Bronchial epithelial cell (primary cell): ENCODE data around the gene AKAP10. TPM values are rescaled to one million over a fixed set of nuclear protein-coding genes. Genes with fewer than 3 reads are reported as not detected.

Experiments used
- DNase-seq: peaks from one replicate; pipeline ENCODE4 v3.0.0-alpha.2; 2010; ENCODE audit warnings: low read depth
- FAIRE-seq: peaks from 2 replicates; lab custom pipeline; 2011; peaks lifted over from hg19 to GRCh38; lab: Jason Lieb, UNC
- H3K27me3 ChIP-seq: 2 replicates; pipeline ENCODE4 v1.5.1; 2011; ENCODE audit warnings: low read length; ENCODE audit not compliant: control insufficient read depth, insufficient read depth
- H3K36me3 ChIP-seq: 2 replicates; pipeline ENCODE4 v1.5.1; 2011; ENCODE audit warnings: low read length; ENCODE audit not compliant: control insufficient read depth, insufficient read depth
- H3K4me3 ChIP-seq: 2 replicates; pipeline ENCODE4 v1.5.1; 2011; ENCODE audit warnings: mild to moderate bottlenecking, low read depth, low read length, control low read depth
- CTCF ChIP-seq: IDR thresholded peaks from 2 replicates; pipeline ENCODE4 v1.5.1; 2011; ENCODE audit warnings: mild to moderate bottlenecking, moderate library complexity, low read length, control low read depth, inconsistent platforms; ENCODE audit not compliant: insufficient read depth, severe bottlenecking
- total RNA-seq: library from RNA; depleted of rRNA; stranded (reverse); fragments of >200 nt; gene quantifications from 2 replicates; pipeline ENCODE4 v1.2.1, GENCODE V29; 2014

The AKAP10 gene
- total RNA-seq, 1 donor from 2014 or later = 17.9 TPM

- H3K4me3 ChIP-seq = no peak overlapping the region
- DNase-seq (no peak), FAIRE-seq (no peak)
- no peak for TF ChIP-seq CTCF
- peaks cover 7% of the 10 kb centered on the region for H3K27me3 ChIP-seq
- H3K36me3 ChIP-seq = no peaks in the 10 kb centered on the region
Observed at GRCh38 chr17:20010936-20011335, 33.3 kb upstream of the AKAP10 start.

DNA sequence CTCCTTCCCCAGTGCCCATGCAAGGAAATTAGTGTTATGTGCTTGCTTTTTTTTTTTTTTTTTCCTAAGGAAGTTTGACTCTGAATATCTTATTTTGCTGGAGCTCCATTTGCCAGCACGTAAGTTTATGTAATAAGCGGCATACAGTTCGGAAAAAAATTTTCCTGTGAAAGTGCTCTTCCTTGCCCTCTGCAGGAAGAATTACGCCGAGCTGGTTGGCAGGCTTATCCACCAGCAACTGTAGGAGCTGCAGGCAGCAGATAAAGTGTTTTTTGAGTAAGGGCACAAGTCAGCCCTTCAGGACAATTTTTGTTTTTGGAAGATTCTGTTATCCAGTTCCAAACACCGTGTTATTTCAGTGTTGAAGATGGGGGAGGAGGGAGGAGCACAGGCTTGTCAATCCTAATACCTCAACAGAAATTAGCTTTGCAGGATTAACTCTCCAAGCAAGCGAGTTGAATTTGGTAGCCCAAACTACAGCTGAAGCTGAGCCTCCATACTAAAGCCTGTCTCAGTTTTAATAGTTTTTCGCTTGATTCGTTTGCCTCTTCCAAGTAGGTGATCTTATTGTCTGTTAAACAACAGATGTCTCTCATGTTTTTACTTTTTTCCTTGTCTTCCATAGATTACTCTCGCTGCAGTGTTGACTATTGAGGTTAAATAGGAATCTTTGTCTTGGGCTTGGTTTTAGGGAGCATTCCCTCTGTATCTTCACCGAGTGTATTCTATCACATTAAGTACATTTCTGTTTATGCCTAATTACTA is 32.7 kb upstream of the AKAP10 start:
- DNase-seq = peak; percentile 61
- peak overlapping the region; percentile 58 for H3K4me3 ChIP-seq
- no peak for FAIRE-seq
- peak; percentile 49 for TF ChIP-seq CTCF
- H3K27me3 ChIP-seq = peaks cover 7% of the 10 kb centered on the region
- no peaks in the 10 kb centered on the region for H3K36me3 ChIP-seq

GRCh38 chr17:20009302-20010098 is 31.9 kb upstream of the AKAP10 start, which contains the start of gene SPECC1:
Gene SPECC1 (plus strand): TSS chr17:20009359. CDS start chr17:20096652, 87,293 bp downstream.
- FAIRE-seq = no peak
- peak; percentile 33 for DNase-seq
- no peak for TF ChIP-seq CTCF
- Histone ChIP-seq H3K4me3 (peak within 1 kb of the TSS; percentile 58), H3K36me3 (no peaks in the 10 kb centered on the region), H3K27me3 (peaks cover 7% of the 10 kb centered on the region)

GRCh38 chr17:20009052-20009301 is 31.3 kb upstream of the AKAP10 start:
- FAIRE-seq = no peak

More at GRCh38 chr17:20009052-20009301, 31.3 kb upstream of the AKAP10 start:
- peak; percentile 87 for TF ChIP-seq CTCF
- Histone ChIP-seq H3K4me3 (peak overlapping the region; percentile 58), H3K36me3 (no peaks in the 10 kb centered on the region), H3K27me3 (peaks cover 7% of the 10 kb centered on the region)
- no peak for DNase-seq
